Lower leg skin (tissue), 4 donors: ENCODE results near the gene NEURL1B. TPM values are rescaled to one million over a fixed set of nuclear protein-coding genes. Genes with fewer than 3 reads are reported as not detected.

Experiments used
- DNase-seq, 2 donors: peaks; one replicate each; pipeline ENCODE4 v3.0.0-alpha.2; 2019; ENCODE audit warnings: low spot score in 2 of 2
- H3K4me3 ChIP-seq: fragments of 200-600 bp; sonication (generic); 2 replicates; pipeline ENCODE4 v1.5.1; 2017; ENCODE audit warnings: mild to moderate bottlenecking, low read depth; ENCODE audit not compliant: poor library complexity, severe bottlenecking
- CTCF ChIP-seq, 3 donors: fragments of 450-650 bp; IDR thresholded peaks; one replicate each; pipeline ENCODE4 v1.5.1; 2016; ENCODE audit warnings: antibody characterized with exemption in 3 of 3, mild to moderate bottlenecking in 3 of 3, moderate library complexity in 2 of 3
- POLR2A ChIP-seq, 2 donors: fragments of 450-650 bp; IDR thresholded peaks; one replicate each; pipeline ENCODE4 v1.6.1; 2016 to 2017; ENCODE audit warnings: antibody characterized with exemption in 2 of 2, mild to moderate bottlenecking in 1 of 2, moderate library complexity in 1 of 2
- WGBS, 2 donors: methylation state at CpG; one replicate each; pipeline ENCODE4 v1.1.5; 2018; 5-methylcytosine and 5-hydroxymethylcytosine counted together
- intact Hi-C: fragments of 100-400 bp; cut with DNase I; formaldehyde crosslinking; loops from one replicate; pipeline ENCODE4 v1.15.0; 2023; ENCODE audit warnings: low total_unique reads
- total RNA-seq, 4 donors: library from RNA; depleted of rRNA; stranded (reverse); fragments of >200 nt; gene quantifications; one replicate each; pipeline ENCODE4 v1.1.0, GENCODE V29; 2016

Gene NEURL1B
- total RNA-seq, 4 donors from 2014 or later = 12.5 to 34.8 (median 20.9) TPM

GRCh38 chr5:172669386-172670004, 28.4 kb downstream of the NEURL1B start:
- no peak for DNase-seq
- WGBS, 2 donors = 91 to 92% methylated on average over 45 of the region's 45 CpGs
- intact Hi-C loops = no loop called here

GRCh38 chr5:172670005-172670402, 28.9 kb downstream of the NEURL1B start:
- no peak overlapping the region for H3K4me3 ChIP-seq
- DNase-seq = no peak
- 91 to 94% methylated on average over 50 to 51 of the region's 51 CpGs for WGBS, 2 donors
- TF ChIP-seq CTCF (IDR thresholded peaks at IDR 0.05) = no peak
- no peak for TF ChIP-seq POLR2A (IDR thresholded peaks at IDR 0.05)
- intact Hi-C loops = no loop called here

More at GRCh38 chr5:172669386-172670004, 28.4 kb downstream of the NEURL1B start:
- no peak overlapping the region for H3K4me3 ChIP-seq
- no peak for TF ChIP-seq POLR2A (IDR thresholded peaks at IDR 0.05)
- no peak for TF ChIP-seq CTCF (IDR thresholded peaks at IDR 0.05)

- H3K4me3 ChIP-seq = no peak overlapping the region
- DNase-seq = no peak
- TF ChIP-seq POLR2A (IDR thresholded peaks at IDR 0.05) (no peak), CTCF (IDR thresholded peaks at IDR 0.05) (no peak)
- intact Hi-C loops = no loop called here
- WGBS, 2 donors = 96 to 97% methylated on average over 9 of the region's 9 CpGs
Observed at GRCh38 chr5:172670444-172670843, 29.4 kb downstream of the NEURL1B start.

GRCh38 chr5:172671091-172671490, 30.0 kb downstream of the NEURL1B start:
- DNase-seq = no peak
- no peak overlapping the region for H3K4me3 ChIP-seq
- TF ChIP-seq CTCF (IDR thresholded peaks at IDR 0.05) (no peak), POLR2A (IDR thresholded peaks at IDR 0.05) (no peak)
- intact Hi-C loops = no loop called here
- 92 to 95% methylated on average over 5 of the region's 5 CpGs for WGBS, 2 donors

GRCh38 chr5:172672681-172673080, 31.6 kb downstream of the NEURL1B start:
- intact Hi-C loops = no loop called here

More at GRCh38 chr5:172672681-172673080, 31.6 kb downstream of the NEURL1B start:
- DNase-seq = no peak
- no peak for TF ChIP-seq POLR2A (IDR thresholded peaks at IDR 0.05)
- no peak for TF ChIP-seq CTCF (IDR thresholded peaks at IDR 0.05)
- 57 to 67% methylated on average over 2 of the region's 2 CpGs for WGBS, 2 donors
- no peak overlapping the region for H3K4me3 ChIP-seq
